Activated naive CD4-positive, alpha-beta T cell treated with anti-CD3 and anti-CD28 coated beads for 36 hours (primary cell): ENCODE results near the gene CSAD. TPM values are rescaled to one million over a fixed set of nuclear protein-coding genes. Genes with fewer than 3 reads are reported as not detected.

Source experiments
- CTCF ChIA-PET: fragments of 350-600 bp; sonication (Branson Sonifier 250); formaldehyde crosslinking; loops from one replicate; lab custom pipeline; 2021; ENCODE audit warnings: antibody characterized with exemption; lab: Charles Lee
- DNase-seq: peaks from one replicate; pipeline ENCODE4 v3.0.0-alpha.2; 2020
- H3K27ac Mint-ChIP-seq: one replicate; pipeline ENCODE4 v1.8.0; 2021; ENCODE audit warnings: mild to moderate bottlenecking, mixed read lengths
- H3K27me3 Mint-ChIP-seq: one replicate; pipeline ENCODE4 v1.8.0; 2021; ENCODE audit warnings: low read depth, mixed read lengths
- H3K36me3 Mint-ChIP-seq: one replicate; pipeline ENCODE4 v1.8.0; 2021; ENCODE audit warnings: low read depth, mixed read lengths
- H3K4me1 Mint-ChIP-seq: one replicate; pipeline ENCODE4 v1.8.0; 2021; ENCODE audit warnings: low read depth, mixed read lengths
- H3K4me3 Mint-ChIP-seq: one replicate; pipeline ENCODE4 v1.8.0; 2021; ENCODE audit warnings: mild to moderate bottlenecking, moderate library complexity, mixed read lengths
- H3K9me3 Mint-ChIP-seq: one replicate; pipeline ENCODE4 v1.8.0; 2021; ENCODE audit warnings: mixed read lengths
- intact Hi-C: fragments of 100-400 bp; cut with micrococcal nuclease; formaldehyde crosslinking; loops from one replicate; pipeline ENCODE4 v1.15.1; 2023
- total RNA-seq, 2 experiments: library from RNA; stranded (reverse); gene quantifications; one replicate each; pipeline ENCODE4 v1.2.3, GENCODE V29; 2021

Gene CSAD
- total RNA-seq, 2 experiments from 2014 or later = 31.5 to 32.3 TPM

GRCh38 chr12:53152390-53152789, 28.3 kb downstream of the CSAD start:
- DNase-seq = no peak
- CTCF ChIA-PET = interaction anchor here (1.6 kb wide), 1 partner anchor 9 kb away, joined by 4 read pairs; no protein-coding TSS in a partner anchor
- Mint-ChIP-seq H3K27me3 (no peaks in the 10 kb centered on the region), H3K27ac (no peak overlapping the region), H3K9me3 (no peaks in the 10 kb centered on the region), H3K4me3 (no peak overlapping the region), H3K36me3 (no peaks in the 10 kb centered on the region), H3K4me1 (no peaks in the 10 kb centered on the region)
- intact Hi-C loops = no loop called here

GRCh38 chr12:53151039-53151438, 29.7 kb downstream of the CSAD start:
- no peak for DNase-seq
- Mint-ChIP-seq H3K4me3 (no peak overlapping the region), H3K27ac (no peak overlapping the region), H3K9me3 (no peaks in the 10 kb centered on the region), H3K27me3 (no peaks in the 10 kb centered on the region), H3K4me1 (no peaks in the 10 kb centered on the region), H3K36me3 (no peaks in the 10 kb centered on the region)
- intact Hi-C loops = no loop called here
- CTCF ChIA-PET = interaction anchor here (1.9 kb wide), 1 partner anchor 9 kb away, joined by 4 read pairs; no protein-coding TSS in a partner anchor

GRCh38 chr12:53147653-53148052, 33.1 kb downstream of the CSAD start:
- Mint-ChIP-seq H3K4me3 (no peak overlapping the region), H3K36me3 (no peaks in the 10 kb centered on the region), H3K9me3 (no peaks in the 10 kb centered on the region), H3K4me1 (no peaks in the 10 kb centered on the region), H3K27ac (no peak overlapping the region), H3K27me3 (no peaks in the 10 kb centered on the region)
- CTCF ChIA-PET = no interaction called here
- DNase-seq = no peak
- intact Hi-C loops = no loop called here

GRCh38 chr12:53147181-53147580, 33.5 kb downstream of the CSAD start:
- CTCF ChIA-PET = interaction anchor here (0.7 kb wide), 1 partner anchor 54 kb away, joined by 4 read pairs; no protein-coding TSS in a partner anchor
- Mint-ChIP-seq H3K27me3 (no peaks in the 10 kb centered on the region), H3K4me3 (no peak overlapping the region), H3K9me3 (no peaks in the 10 kb centered on the region), H3K27ac (no peak overlapping the region), H3K36me3 (no peaks in the 10 kb centered on the region), H3K4me1 (no peaks in the 10 kb centered on the region)
- intact Hi-C loops = no loop called here
- no peak for DNase-seq

- Mint-ChIP-seq H3K4me1 (no peaks in the 10 kb centered on the region), H3K27me3 (no peaks in the 10 kb centered on the region), H3K36me3 (no peaks in the 10 kb centered on the region), H3K27ac (no peak overlapping the region), H3K9me3 (no peaks in the 10 kb centered on the region), H3K4me3 (no peak overlapping the region)
- CTCF ChIA-PET = interaction anchor here (0.8 kb wide), 1 partner anchor 14 kb away, joined by 5 read pairs; no protein-coding TSS in a partner anchor
- intact Hi-C loops = no loop called here
- no peak for DNase-seq
Measured at GRCh38 chr12:53145383-53146260, 35.1 kb downstream of the CSAD start.

GRCh38 chr12:53143355-53143754, 37.4 kb downstream of the CSAD start:
- intact Hi-C loops = no loop called here
- no peaks in the 10 kb centered on the region for H3K9me3 Mint-ChIP-seq
- H3K27me3 Mint-ChIP-seq = no peaks in the 10 kb centered on the region
- no peaks in the 10 kb centered on the region for H3K4me1 Mint-ChIP-seq
- no peak overlapping the region for H3K4me3 Mint-ChIP-seq
- no peak for DNase-seq
- no peak overlapping the region for H3K27ac Mint-ChIP-seq
- CTCF ChIA-PET = no interaction called here
- no peaks in the 10 kb centered on the region for H3K36me3 Mint-ChIP-seq

GRCh38 chr12:53133722-53134121, 47.0 kb downstream of the CSAD start:
- intact Hi-C loops = no loop called here
- DNase-seq = no peak
- Mint-ChIP-seq H3K9me3 (peaks cover 7% of the 10 kb centered on the region), H3K36me3 (no peaks in the 10 kb centered on the region), H3K4me3 (no peak overlapping the region), H3K27ac (no peak overlapping the region), H3K27me3 (peaks cover 2% of the 10 kb centered on the region), H3K4me1 (no peaks in the 10 kb centered on the region)
- CTCF ChIA-PET = interaction anchor here (0.6 kb wide), 2 partner anchors 35 to 855 kb away, joined by 3 read pairs; no protein-coding TSS in a partner anchor

GRCh38 chr12:53131844-53132243, 48.9 kb downstream of the CSAD start:
- CTCF ChIA-PET = interaction anchor here (0.7 to 1.1 kb wide), 2 partner anchors 28 to 213 kb away, joined by 4 to 6 read pairs; no protein-coding TSS in a partner anchor
- Mint-ChIP-seq H3K9me3 (peaks cover 2% of the 10 kb centered on the region), H3K36me3 (no peaks in the 10 kb centered on the region), H3K27ac (no peak overlapping the region), H3K27me3 (no peaks in the 10 kb centered on the region), H3K4me1 (no peaks in the 10 kb centered on the region), H3K4me3 (no peak overlapping the region)
- intact Hi-C loops = no loop called here
- DNase-seq = no peak

- H3K4me3 Mint-ChIP-seq = no peak overlapping the region
- intact Hi-C loops = no loop called here
- no peaks in the 10 kb centered on the region for H3K27me3 Mint-ChIP-seq
Measured at GRCh38 chr12:53128780-53129569, 51.8 kb downstream of the CSAD start.

GRCh38 chr12:53127169-53127568, 53.6 kb downstream of the CSAD start:
- Mint-ChIP-seq H3K4me3 (no peak overlapping the region), H3K36me3 (no peaks in the 10 kb centered on the region), H3K9me3 (no peaks in the 10 kb centered on the region), H3K27me3 (no peaks in the 10 kb centered on the region), H3K4me1 (no peaks in the 10 kb centered on the region), H3K27ac (no peak overlapping the region)
- DNase-seq = no peak
- CTCF ChIA-PET = no interaction called here
- intact Hi-C loops = no loop called here

More at GRCh38 chr12:53128780-53129569, 51.8 kb downstream of the CSAD start:
- Mint-ChIP-seq H3K36me3 (no peaks in the 10 kb centered on the region), H3K27ac (no peak overlapping the region), H3K9me3 (no peaks in the 10 kb centered on the region), H3K4me1 (no peaks in the 10 kb centered on the region)
- DNase-seq = no peak
- CTCF ChIA-PET = interaction anchor here (0.6 to 1.4 kb wide), 4 partner anchors 29 to 1453 kb away, joined by 3 to 5 read pairs (median 4); no protein-coding TSS in a partner anchor

GRCh38 chr12:53124352-53124723, 56.4 kb downstream of the CSAD start:
- no peaks in the 10 kb centered on the region for H3K36me3 Mint-ChIP-seq
- no peak overlapping the region for H3K27ac Mint-ChIP-seq
- H3K27me3 Mint-ChIP-seq = no peaks in the 10 kb centered on the region
- intact Hi-C loops = no loop called here
- DNase-seq = no peak
- H3K4me3 Mint-ChIP-seq = no peak overlapping the region
- H3K9me3 Mint-ChIP-seq = no peaks in the 10 kb centered on the region
- no peaks in the 10 kb centered on the region for H3K4me1 Mint-ChIP-seq
- CTCF ChIA-PET = interaction anchor here (0.7 kb wide), 1 partner anchor 245 kb away, joined by 3 read pairs; no protein-coding TSS in a partner anchor

GRCh38 chr12:53123578-53124351, 57.0 kb downstream of the CSAD start:
- Mint-ChIP-seq H3K4me1 (no peaks in the 10 kb centered on the region), H3K27me3 (no peaks in the 10 kb centered on the region), H3K4me3 (no peak overlapping the region), H3K9me3 (no peaks in the 10 kb centered on the region), H3K36me3 (no peaks in the 10 kb centered on the region), H3K27ac (no peak overlapping the region)
- CTCF ChIA-PET = no interaction called here
- intact Hi-C loops = no loop called here
- DNase-seq = no peak
